Ureter (tissue), 1 donor: Measurements from ENCODE around the gene CASP2. TPM values are rescaled to one million over a fixed set of nuclear protein-coding genes. Genes with fewer than 3 reads are reported as not detected.

ENCODE experiments used
- DNase-seq: peaks from one replicate; pipeline ENCODE4 v3.0.0-alpha.2; 2020; ENCODE audit warnings: low spot score
- total RNA-seq: library from RNA; stranded (reverse); gene quantifications from one replicate; pipeline ENCODE4 v1.2.4, GENCODE V29; 2023
- donor health status: DM: yes; HTN: yes; CAD: no.

The CASP2 gene
- total RNA-seq, 1 donor from 2014 or later = 42.3 TPM

DNA sequence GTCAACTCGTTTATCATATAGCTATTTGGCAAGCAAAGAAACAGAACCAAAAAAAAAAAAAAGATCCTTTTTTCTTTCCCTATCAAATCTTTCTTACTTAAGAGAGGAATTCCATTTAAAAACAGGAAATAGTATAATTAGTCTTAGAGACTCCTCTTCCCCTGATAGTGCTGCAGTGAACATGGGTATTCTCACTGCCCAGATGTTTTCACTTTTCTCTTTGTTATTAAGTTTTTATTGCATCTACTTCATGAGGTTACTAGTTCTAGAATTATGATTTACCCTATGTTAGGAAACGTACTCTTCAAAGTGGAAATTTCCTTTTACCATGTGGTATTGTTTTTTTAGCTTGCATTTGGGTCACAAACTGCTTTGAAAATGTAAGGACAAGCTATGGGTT, 8.5 kb downstream of the CASP2 start:
- no peak for DNase-seq

- no peak for DNase-seq
Observed at GRCh38 chr7:143299346-143299745, 11.2 kb downstream of the CASP2 start.

- DNase-seq = no peak
Observed at GRCh38 chr7:143299840-143300239, 11.7 kb downstream of the CASP2 start.

- DNase-seq = no peak
Observed at GRCh38 chr7:143300959-143301935, 13.1 kb downstream of the CASP2 start.

- DNase-seq = no peak
Observed at GRCh38 chr7:143303733-143304132, 15.6 kb downstream of the CASP2 start.

- DNase-seq = no peak
Observed at GRCh38 chr7:143304938-143305337, 16.8 kb downstream of the CASP2 start.

- peak; percentile 76 for DNase-seq
Observed at GRCh38 chr7:143305423-143306070, 17.4 kb downstream of the CASP2 start.

DNA sequence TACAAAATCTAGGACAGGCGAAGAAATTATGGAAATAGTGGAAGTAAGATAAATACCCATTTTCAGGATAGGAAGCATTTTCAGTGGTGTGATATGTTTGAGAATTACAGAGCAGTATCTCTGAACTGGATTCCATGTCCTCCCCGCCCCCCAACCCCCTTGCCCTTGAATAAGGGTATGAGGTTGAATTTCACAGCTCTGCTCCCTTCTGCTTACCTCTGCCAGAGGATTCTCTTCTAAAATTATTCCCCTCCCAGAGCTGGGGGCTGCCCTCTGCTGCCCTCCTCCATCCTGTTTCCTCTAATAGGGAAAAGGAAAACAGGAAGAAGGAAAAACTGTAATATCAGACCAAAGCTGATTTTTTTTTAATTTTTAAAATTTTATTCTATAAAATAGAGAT, 20.5 kb downstream of the CASP2 start:
- no peak for DNase-seq

DNA sequence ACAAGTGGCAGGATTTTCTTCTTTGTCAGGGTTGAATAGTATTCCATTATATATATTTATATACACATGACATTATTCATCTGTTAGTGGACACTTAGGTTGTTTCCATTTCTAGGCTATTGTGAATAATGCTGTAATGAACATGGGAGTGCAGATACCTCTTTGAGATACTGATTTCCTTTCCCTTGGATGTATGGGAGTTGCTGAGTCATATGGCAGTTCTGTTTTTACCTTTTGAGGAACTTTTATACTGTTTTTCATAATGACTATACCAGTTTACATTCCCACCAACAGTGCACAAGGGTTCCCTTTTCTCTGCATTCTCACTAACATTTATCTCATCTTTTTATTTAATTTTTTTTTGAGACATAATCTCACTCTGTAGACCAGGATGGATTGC, 26.0 kb downstream of the CASP2 start:
- no peak for DNase-seq

GRCh38 chr7:143315776-143316175, 27.6 kb downstream of the CASP2 start, which contains the start of gene CLCN1:
Gene CLCN1 (plus strand): TSS chr7:143316111. CDS start chr7:143316213, 102 bp downstream.
- no peak for DNase-seq

GRCh38 chr7:143316492-143316891, 28.3 kb downstream of the CASP2 start:
- no peak for DNase-seq

DNA sequence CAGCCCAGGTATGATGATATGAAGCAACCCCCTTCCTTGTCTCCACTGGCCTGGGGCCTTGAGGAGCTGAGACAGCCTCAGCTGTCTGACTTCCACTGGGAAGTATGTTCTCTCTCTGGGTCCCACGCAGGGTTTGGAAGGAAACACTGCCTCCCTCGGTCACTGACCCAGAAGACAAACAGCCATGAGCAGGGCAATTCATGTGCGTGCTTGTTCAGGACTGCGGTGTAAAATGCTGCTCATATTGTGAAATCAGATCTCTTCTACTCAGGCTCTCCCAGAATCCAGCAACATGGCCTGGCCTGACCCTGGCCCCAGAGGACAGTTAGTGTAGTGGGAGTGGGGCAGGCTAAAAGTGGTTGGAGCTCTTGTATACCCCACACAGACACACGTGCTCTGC, 30.5 kb downstream of the CASP2 start:
- DNase-seq = peak; percentile 79

DNA sequence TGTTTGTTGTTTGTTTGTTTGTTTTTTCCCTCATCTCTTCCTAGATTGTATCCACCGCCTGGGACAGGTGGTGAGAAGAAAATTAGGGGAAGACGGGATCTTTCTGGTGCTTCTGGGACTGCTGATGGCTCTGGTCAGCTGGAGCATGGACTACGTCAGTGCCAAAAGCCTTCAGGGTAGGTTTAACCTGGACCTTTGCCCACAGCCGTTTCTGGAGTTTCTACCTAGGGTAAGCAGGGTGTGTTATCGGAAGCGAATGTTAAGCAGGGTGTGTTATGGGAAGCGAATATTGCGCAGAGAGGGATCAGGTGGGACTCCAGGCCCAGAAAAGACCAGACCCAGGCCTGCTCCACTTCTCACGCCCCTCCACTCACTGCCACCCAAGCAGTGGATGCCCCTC, 32.5 kb downstream of the CASP2 start:
- DNase-seq = no peak

- DNase-seq = no peak
Observed at GRCh38 chr7:143321242-143321641, 33.1 kb downstream of the CASP2 start.

DNA sequence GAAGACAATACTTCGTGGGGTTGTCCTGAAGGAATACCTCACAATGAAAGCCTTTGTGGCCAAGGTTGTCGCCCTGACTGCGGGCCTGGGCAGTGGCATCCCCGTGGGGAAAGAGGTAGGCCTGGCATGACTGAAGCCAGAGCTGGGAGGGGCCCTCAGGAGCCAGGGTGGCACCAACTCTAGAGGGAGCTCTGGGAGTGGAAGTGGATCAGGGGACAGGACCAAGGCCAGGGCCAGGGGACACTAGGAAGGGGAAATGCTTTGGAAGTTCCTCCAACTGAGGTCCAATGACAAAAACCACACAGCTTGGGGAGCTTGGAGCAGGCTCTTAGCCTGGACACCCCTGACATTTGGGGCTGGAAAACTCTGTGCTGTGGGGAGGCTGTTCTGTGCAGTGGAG, 33.6 kb downstream of the CASP2 start:
- DNase-seq = no peak

- DNase-seq = no peak
Observed at GRCh38 chr7:143322760-143323633, 34.8 kb downstream of the CASP2 start.

- DNase-seq = no peak
Observed at GRCh38 chr7:143323653-143324052, 35.5 kb downstream of the CASP2 start.

DNA sequence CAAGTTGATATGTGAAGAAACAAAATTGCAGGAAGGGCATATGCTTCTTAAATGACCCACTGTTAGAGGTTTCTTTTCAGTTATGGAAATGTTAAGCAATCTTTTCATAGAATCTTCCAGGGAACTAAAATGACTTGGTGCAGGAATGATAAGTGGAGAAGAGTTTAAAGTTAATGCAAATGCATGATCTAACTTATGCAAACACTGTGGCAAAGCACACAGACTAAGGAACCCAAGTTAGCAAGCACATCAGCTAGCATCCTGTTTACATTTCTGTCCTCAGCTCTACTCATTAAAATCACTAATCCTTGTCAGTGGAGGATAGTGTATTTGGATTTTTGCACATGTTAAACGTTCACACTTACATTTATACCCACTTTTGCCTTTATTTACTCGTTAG, 37.1 kb downstream of the CASP2 start:
- DNase-seq = no peak

GRCh38 chr7:143327903-143328302, 39.8 kb downstream of the CASP2 start:
- DNase-seq = no peak

- no peak for DNase-seq
Observed at GRCh38 chr7:143329471-143330170, 41.5 kb downstream of the CASP2 start.

DNA sequence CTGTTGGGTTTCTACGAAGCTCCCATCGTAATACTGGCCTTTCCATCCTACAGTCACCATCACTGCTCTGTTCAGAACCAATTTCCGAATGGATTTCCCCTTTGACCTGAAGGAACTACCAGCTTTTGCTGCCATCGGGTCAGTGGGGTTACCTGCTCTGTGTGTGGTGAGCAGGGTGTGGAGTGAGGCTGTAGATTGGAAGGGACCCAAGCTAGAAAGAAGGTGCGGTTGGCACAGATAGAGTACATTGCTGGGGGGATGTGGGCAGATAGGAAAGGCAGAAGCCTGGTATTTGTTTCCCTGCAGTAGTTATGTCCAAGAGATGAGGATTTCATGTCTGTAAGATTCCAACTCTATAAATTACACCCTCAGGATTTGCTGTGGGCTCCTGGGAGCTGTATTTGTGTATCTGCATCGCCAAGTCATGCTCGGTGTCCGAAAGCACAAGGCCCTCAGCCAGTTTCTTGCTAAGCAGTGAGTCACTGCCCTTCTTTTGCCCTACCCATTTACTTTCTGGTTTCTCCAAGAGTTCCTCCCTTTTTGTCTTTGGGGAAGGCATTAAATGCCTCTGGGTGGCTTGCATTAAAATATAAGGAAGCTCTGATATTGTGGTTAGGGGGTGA, 43.1 kb downstream of the CASP2 start:
- no peak for DNase-seq
